BLaER1 (cell line): ENCODE data around the gene ANLN.

Experiments
- H3K27ac ChIP-seq: shearing (Covaris generic); formaldehyde crosslinking; 2 replicates; pipeline ENCODE4 v1.8.1; 2022
- H3K27me3 ChIP-seq: shearing (Covaris generic); formaldehyde crosslinking; 2 replicates; pipeline ENCODE4 v1.8.1; 2022
- H3K36me3 ChIP-seq: shearing (Covaris generic); formaldehyde crosslinking; 2 replicates; pipeline ENCODE4 v1.8.1; 2022
- H3K4me1 ChIP-seq: shearing (Covaris generic); formaldehyde crosslinking; 2 replicates; pipeline ENCODE4 v1.8.1; 2022
- H3K4me2 ChIP-seq: shearing (Covaris generic); formaldehyde crosslinking; 2 replicates; pipeline ENCODE4 v1.8.1; 2022
- H3K4me3 ChIP-seq: shearing (Covaris generic); formaldehyde crosslinking; 2 replicates; pipeline ENCODE4 v1.8.1; 2022
- H3K9ac ChIP-seq: shearing (Covaris generic); formaldehyde crosslinking; 2 replicates; pipeline ENCODE4 v1.8.1; 2022
- H3K9me3 ChIP-seq: shearing (Covaris generic); formaldehyde crosslinking; 2 replicates; pipeline ENCODE4 v1.8.1; 2022
- H4K20me1 ChIP-seq: shearing (Covaris generic); formaldehyde crosslinking; 2 replicates; pipeline ENCODE4 v1.8.1; 2022
- Cebpa-rat ChIP-seq: shearing (Covaris generic); IDR thresholded peaks from 2 replicates; pipeline ENCODE4 v1.8.1; 2022

ANLN gene

DNA sequence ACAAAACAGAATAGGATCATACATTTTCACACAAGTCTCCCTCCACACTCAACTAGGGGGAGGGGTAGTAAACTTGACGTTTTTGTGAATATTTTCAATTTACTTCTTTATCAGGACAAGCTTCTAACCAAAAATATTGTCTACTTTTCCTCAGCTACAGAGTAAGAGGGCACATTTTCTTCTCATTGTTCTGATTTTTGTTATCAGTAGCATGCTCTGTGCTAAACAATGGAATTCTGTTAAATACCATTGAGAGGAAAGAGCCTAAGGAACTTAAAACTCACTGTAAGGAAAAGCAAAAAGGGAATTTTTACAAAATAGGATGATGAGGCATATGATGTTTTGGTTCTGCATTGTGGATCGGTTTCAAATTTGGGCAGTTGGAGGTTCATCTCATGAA lies 41.2 kb downstream of the ANLN start:
- Histone ChIP-seq H3K36me3 (peaks cover 88% of the 10 kb centered on the region), H3K27me3 (no peaks in the 10 kb centered on the region), H4K20me1 (no peaks in the 10 kb centered on the region), H3K9me3 (peaks cover 13% of the 10 kb centered on the region), H3K4me3 (no peak overlapping the region), H3K9ac (no peak overlapping the region), H3K27ac (no peak overlapping the region), H3K4me1 (no peaks in the 10 kb centered on the region), H3K4me2 (no peak overlapping the region)
- TF ChIP-seq Cebpa-rat = no peak

DNA sequence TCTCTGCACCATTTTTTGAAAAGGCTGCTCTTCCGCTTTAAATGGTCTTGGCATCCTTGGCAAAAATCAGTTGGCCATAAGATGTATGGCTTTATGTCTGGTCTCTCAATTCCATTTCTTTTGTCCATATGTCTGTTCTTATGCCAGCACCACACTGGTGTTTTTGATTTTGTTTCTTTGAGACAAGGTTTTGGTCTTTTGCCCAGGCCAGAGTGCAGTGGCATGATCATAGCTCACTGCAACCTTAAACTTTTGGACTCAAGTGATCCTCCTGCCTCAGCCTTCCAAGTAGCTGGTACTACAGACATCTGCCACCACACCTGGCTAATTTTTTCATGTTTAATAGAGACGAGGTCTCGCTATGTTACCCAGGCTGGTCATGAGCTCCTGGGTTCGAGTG lies 48.5 kb downstream of the ANLN start:
- H3K4me2 ChIP-seq = no peak overlapping the region
- no peak overlapping the region for H3K9ac ChIP-seq
- H3K4me1 ChIP-seq = no peaks in the 10 kb centered on the region
- no peaks in the 10 kb centered on the region for H3K27me3 ChIP-seq
- H3K27ac ChIP-seq = no peak overlapping the region
- H3K36me3 ChIP-seq = peaks cover 93% of the 10 kb centered on the region
- no peaks in the 10 kb centered on the region; the same call in 1 of the 2 replicates for H4K20me1 ChIP-seq
- no peak for TF ChIP-seq Cebpa-rat
- no peak overlapping the region for H3K4me3 ChIP-seq
- H3K9me3 ChIP-seq = no peaks in the 10 kb centered on the region

DNA sequence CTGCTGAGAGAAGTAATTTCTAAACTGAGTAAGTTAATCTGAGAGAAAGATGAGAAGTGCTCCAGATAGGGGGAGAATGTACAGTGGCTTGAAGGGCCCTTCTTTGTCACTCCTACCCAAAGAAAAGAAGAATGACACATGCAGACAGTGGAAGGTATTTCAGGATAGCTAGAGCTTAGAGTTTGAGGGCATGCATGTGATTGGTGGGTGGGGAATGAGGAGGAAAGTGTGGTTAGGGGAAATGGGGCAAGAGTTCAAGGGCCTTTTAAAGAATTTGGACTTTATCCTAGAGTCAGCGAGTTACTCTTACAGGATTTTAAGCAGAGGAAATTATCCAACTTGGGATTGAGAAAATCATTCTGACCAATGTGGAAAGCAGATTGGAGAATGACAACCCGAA lies 50.0 kb downstream of the ANLN start:
- H3K9me3 ChIP-seq = no peaks in the 10 kb centered on the region
- H3K36me3 ChIP-seq = peaks cover 87% of the 10 kb centered on the region

DNA sequence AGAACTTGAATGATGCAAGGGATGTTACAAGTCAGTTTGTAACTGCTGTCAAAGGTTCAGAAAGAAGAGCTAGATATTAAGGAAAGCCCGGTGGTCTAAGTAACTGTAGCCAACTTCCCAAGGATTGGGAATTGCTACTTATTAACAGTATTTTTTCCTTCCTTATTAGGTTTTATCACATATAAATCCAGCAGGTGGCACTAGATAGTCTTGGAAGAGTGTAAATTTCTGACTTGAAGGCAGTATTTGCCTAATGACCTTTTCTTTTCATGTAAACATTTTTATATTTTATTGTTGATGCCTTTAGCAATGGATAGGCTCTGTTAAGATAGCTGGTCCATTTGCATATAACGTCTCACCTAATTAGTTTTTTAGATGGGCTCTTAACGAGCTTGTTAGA lies 51.2 kb downstream of the ANLN start:
- H3K9ac ChIP-seq = no peak overlapping the region
- no peaks in the 10 kb centered on the region; the same call in 1 of the 2 replicates for H4K20me1 ChIP-seq
- H3K27ac ChIP-seq = no peak overlapping the region
- H3K4me3 ChIP-seq = no peak overlapping the region
- H3K36me3 ChIP-seq = peaks cover 83% of the 10 kb centered on the region
- no peaks in the 10 kb centered on the region for H3K9me3 ChIP-seq
- no peaks in the 10 kb centered on the region for H3K4me1 ChIP-seq
- TF ChIP-seq Cebpa-rat = no peak
- H3K4me2 ChIP-seq = no peak overlapping the region
- no peaks in the 10 kb centered on the region for H3K27me3 ChIP-seq

More for the DNA sequence above, 50.0 kb downstream of the ANLN start:
- Histone ChIP-seq H3K4me3 (no peak overlapping the region), H3K4me2 (no peak overlapping the region), H4K20me1 (no peaks in the 10 kb centered on the region; the same call in 1 of the 2 replicates), H3K4me1 (no peaks in the 10 kb centered on the region), H3K27me3 (no peaks in the 10 kb centered on the region), H3K27ac (no peak overlapping the region), H3K9ac (no peak overlapping the region)
- no peak for TF ChIP-seq Cebpa-rat

DNA sequence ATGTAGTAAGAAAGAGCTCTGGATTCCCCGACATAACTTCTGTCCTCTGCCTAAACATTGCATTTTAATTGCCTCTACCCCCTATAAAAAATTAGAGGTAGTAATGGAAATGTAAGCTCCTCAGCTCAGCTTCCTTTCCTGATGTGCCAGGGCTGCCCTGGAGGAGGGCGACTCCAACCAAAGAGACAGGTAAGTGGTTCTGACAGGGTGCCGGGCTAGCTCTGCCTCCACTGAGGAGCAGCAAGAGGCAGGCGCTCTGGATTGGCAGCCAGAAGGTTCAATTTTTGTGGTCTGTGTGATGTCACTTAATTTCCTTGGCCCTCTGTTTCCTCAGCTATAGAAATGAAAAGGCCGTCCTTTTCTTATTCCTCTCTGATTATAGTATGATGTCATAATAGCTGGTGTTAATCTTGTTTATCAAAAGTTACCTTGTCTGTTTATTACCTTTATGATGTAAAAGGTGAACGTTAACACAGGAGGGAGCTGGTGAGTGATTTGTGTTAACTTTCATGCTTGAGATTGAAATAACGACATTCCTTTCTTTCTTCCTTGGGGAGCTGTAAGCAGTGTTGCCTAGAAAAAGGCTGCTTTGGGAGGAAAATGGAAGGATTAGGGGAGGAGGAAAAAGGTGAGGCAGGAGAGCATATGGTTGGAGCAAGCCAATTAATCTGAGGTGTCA lies 51.8 kb downstream of the ANLN start:
- Histone ChIP-seq H4K20me1 (no peaks in the 10 kb centered on the region; the same call in 1 of the 2 replicates), H3K9me3 (no peaks in the 10 kb centered on the region), H3K4me1 (no peaks in the 10 kb centered on the region), H3K27ac (no peak overlapping the region), H3K36me3 (peaks cover 83% of the 10 kb centered on the region), H3K4me2 (no peak overlapping the region), H3K9ac (no peak overlapping the region), H3K4me3 (no peak overlapping the region), H3K27me3 (no peaks in the 10 kb centered on the region)
- no peak for TF ChIP-seq Cebpa-rat

DNA sequence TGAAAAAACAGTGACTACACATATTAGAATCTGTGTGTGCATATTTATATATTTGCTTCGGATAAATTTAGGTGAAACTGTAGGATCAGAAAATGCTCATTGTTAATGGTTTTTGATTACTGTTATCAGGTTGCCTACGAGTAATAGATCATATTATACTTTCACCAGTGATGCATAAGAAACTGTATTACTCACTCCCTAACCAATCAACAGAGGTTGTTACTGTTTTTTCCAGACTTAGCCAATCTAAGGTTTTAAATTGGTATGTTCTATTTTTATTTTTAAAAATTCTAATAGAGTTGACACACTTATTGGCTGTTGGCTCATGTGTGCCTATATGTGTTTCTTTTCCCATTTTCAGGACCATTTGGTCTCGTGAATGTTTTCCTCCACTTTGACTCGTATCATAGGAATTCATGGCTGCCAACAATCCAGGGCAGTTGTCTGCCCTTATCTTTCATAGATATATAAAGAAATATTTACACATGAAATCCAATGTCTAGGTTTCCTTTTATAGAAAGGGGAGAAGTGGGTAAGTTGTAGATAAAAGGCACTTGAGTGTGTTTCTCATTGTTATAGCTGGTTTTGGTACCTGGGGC lies 59.2 kb downstream of the ANLN start:
- Histone ChIP-seq H3K9me3 (no peaks in the 10 kb centered on the region), H3K36me3 (peaks cover 85% of the 10 kb centered on the region), H3K27ac (no peak overlapping the region), H3K27me3 (no peaks in the 10 kb centered on the region), H4K20me1 (no peaks in the 10 kb centered on the region), H3K4me2 (no peak overlapping the region), H3K9ac (no peak overlapping the region), H3K4me1 (no peaks in the 10 kb centered on the region), H3K4me3 (no peak overlapping the region)
- no peak for TF ChIP-seq Cebpa-rat

DNA sequence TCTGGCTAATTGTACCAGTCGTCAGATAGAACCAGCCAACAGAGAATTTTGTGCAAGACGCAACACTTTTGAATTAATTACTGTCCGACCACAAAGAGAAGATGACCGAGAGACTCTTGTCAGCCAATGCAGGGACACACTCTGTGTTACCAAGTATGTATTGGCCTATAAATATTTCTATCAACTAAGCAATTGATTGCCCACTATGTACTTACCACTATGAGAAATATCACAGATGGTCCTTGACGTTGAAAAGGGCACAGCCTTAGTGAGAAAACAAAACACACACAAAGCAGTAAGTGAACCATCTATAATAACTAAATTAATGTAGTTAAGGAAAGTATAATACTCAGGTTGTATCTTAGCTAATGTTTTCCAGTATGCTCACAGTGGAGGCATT lies 60.0 kb downstream of the ANLN start:
- Histone ChIP-seq H3K9me3 (no peaks in the 10 kb centered on the region), H3K9ac (no peak overlapping the region), H3K27ac (no peak overlapping the region), H3K27me3 (no peaks in the 10 kb centered on the region), H3K36me3 (peaks cover 89% of the 10 kb centered on the region), H3K4me2 (no peak overlapping the region), H3K4me1 (no peaks in the 10 kb centered on the region), H4K20me1 (no peaks in the 10 kb centered on the region), H3K4me3 (no peak overlapping the region)
- no peak for TF ChIP-seq Cebpa-rat

DNA sequence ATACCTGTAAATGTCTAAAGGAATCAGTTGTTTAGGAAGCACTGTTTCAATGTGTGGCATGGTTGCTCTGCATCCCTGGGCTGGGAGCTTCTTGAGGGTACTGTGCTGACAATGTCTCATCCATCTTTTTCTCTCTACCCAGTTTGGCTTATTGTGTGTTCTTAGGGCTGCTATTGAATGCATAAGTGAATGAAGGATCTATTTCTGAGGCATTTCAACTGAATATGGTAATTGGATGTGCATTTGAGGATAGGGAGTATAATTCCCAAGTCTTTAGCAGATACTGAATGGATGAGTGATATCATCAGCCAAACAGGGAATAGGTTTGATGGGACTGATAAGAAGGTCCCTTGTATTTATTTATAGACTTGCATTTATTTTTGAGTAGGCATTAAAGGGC lies 64.1 kb downstream of the ANLN start:
- H3K4me3 ChIP-seq = no peak overlapping the region
- TF ChIP-seq Cebpa-rat = no peak
- H4K20me1 ChIP-seq = no peaks in the 10 kb centered on the region
- H3K9me3 ChIP-seq = no peaks in the 10 kb centered on the region
- H3K36me3 ChIP-seq = peaks cover 60% of the 10 kb centered on the region
- no peak overlapping the region for H3K27ac ChIP-seq
- H3K27me3 ChIP-seq = no peaks in the 10 kb centered on the region
- H3K4me2 ChIP-seq = no peak overlapping the region
- no peaks in the 10 kb centered on the region for H3K4me1 ChIP-seq
- H3K9ac ChIP-seq = no peak overlapping the region

DNA sequence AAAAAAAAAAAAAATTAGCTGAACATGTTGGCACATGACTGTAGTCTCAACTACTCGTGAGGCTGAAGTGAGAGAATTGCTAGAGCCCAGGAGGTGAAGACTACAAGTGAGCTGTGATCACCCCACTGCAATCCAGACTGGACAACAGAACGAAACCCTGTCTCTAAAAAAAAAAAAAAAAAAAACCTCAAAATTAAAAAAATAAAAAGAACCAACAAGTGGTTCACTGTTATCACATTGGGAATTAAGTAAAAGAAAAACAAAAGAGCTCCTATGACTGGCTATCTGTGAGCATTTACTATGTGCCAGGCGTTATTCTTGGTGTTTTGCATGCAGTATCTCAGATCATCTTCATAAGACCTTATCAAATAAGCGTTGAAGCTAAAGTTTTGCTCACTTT lies 66.0 kb downstream of the ANLN start:
- Histone ChIP-seq H3K4me1 (no peaks in the 10 kb centered on the region), H3K4me2 (no peak overlapping the region), H3K9ac (no peak overlapping the region), H3K27me3 (no peaks in the 10 kb centered on the region), H3K36me3 (peaks cover 41% of the 10 kb centered on the region), H3K4me3 (no peak overlapping the region), H3K27ac (no peak overlapping the region), H4K20me1 (no peaks in the 10 kb centered on the region), H3K9me3 (no peaks in the 10 kb centered on the region)
- TF ChIP-seq Cebpa-rat = no peak

DNA sequence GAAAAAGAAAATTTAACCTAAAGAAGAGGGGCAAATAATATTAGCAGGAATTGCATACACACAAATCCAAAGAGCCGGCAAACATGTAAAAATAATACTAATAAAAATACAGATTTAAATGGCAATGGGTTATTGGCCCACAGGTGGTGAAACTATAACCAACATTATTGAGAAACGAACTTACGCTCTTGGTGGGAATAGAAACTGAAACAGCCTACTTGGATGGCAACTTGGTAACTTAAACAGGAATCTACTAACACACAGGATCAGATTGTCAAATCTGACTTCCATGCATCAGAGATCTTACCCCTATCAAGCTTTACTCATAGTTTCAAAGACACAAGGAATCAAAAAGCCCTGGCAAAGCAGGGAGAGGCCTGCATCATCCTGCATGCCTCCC lies 66.5 kb downstream of the ANLN start:
- TF ChIP-seq Cebpa-rat = no peak

DNA sequence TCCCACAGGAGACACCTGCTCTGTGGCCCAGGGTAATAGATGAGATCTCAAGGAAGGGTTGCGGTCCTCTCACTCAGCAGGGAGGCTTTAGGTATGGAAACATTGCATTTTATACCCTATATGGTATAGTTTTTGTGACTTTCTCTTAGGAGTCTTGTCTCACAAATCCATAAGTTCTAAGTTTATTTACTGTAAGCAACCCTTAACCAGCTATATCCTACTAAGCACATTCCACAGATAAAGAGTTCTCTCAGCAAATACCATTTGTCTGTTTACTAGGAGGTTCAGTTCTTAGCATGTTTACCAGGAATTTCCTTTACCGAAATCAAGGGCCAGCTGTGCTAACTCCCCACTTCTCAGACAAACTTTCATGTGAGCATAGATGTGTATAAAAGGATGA lies 66.9 kb downstream of the ANLN start:
- TF ChIP-seq Cebpa-rat = no peak
- no peaks in the 10 kb centered on the region for H3K27me3 ChIP-seq
- no peak overlapping the region for H3K9ac ChIP-seq
- H3K27ac ChIP-seq = no peak overlapping the region
- H3K36me3 ChIP-seq = peaks cover 32% of the 10 kb centered on the region
- H4K20me1 ChIP-seq = no peaks in the 10 kb centered on the region
- no peaks in the 10 kb centered on the region for H3K4me1 ChIP-seq
- no peaks in the 10 kb centered on the region for H3K9me3 ChIP-seq
- H3K4me3 ChIP-seq = no peak overlapping the region
- no peak overlapping the region for H3K4me2 ChIP-seq

More for the DNA sequence above, 66.5 kb downstream of the ANLN start:
- H3K27ac ChIP-seq = no peak overlapping the region
- H4K20me1 ChIP-seq = no peaks in the 10 kb centered on the region
- no peak overlapping the region for H3K4me2 ChIP-seq
- no peaks in the 10 kb centered on the region for H3K9me3 ChIP-seq
- H3K4me3 ChIP-seq = no peak overlapping the region
- H3K36me3 ChIP-seq = peaks cover 36% of the 10 kb centered on the region
- H3K27me3 ChIP-seq = no peaks in the 10 kb centered on the region
- no peaks in the 10 kb centered on the region for H3K4me1 ChIP-seq
- no peak overlapping the region for H3K9ac ChIP-seq
